ENCODE data around the gene PPIA.

Gene PPIA

DNA sequence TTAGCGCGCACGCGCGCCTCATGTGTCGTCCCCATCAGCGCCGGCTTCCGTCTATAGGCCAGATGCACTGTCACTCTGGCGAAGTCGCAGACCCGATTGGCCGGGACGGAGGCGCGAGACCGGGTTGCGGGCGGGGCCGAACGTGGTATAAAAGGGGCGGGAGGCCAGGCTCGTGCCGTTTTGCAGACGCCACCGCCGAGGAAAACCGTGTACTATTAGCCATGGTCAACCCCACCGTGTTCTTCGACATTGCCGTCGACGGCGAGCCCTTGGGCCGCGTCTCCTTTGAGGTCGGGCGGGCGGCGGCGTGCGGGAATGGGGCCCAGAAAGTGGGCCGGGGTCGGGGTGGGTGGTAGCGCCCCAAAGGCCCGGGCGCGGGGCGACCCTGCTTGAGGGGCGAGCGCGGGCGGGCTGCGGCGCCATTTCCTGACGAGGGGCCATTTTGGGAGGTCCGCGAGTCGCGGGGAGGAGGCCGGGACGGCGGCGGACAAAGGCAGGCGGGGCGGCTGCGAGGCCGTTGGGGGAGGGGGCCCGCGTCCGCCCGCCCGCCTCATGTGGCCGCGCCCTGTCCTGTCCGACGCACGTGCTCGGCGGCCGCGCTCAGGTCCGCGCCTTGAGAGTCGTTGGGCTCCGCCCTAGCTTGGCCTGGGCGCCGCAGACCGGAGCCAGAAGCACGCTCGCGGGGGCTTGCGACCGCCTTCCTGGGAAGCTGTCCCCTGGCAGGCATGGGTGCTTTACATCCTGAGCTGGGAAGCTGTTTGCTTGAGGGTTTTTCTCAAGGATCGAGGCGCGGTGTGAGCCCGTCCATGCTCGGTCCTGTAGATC is at the start of gene PPIA:
TSS of gene PPIA (plus strand) at position 178 of the 825 bp plus-strand sequence. CDS start at position 222, 44 bp downstream.
- peak; percentile 96 to 98 for DNase-seq (ENCODE audit: low read depth in 2 of 2, low spot score in 1 of 2)

- DNase-seq (ENCODE audit: low read depth in 2 of 2, low spot score in 1 of 2), result peak; percentile 82 to 87
Observed at GRCh38 chr7:44748045-44748947, 48.2 kb upstream of the PPIA start, which contains the start of gene ZMIZ2. TSS of gene ZMIZ2 (plus strand) at chr7:44748847. CDS start at chr7:44756250, 7,403 bp downstream.

GRCh38 chr7:44748948-44749731 is 47.3 kb upstream of the PPIA start:
- no peak for DNase-seq (ENCODE audit: low read depth in 2 of 2, low spot score in 1 of 2)

DNA sequence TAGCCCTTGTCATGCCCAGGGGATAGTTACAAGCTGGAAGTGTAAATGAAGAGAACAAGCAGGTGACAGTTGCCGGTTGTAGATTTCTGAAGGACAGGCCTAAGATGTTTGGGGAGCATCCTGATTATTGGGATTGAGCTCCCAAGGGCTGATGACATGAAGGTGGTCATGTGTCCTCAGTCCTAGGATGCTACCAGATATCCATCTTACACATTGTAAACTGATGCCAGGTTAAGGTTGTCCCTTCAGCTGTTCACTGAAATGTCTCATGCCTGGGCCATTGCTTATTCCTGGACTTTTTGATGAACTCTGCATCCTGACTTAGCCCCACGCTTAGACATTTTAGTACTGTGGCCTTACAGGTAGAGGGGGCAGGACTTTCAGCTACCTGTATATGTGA is 46.5 kb upstream of the PPIA start:
- no peak for DNase-seq (ENCODE audit: low read depth in 2 of 2, low spot score in 1 of 2)

GRCh38 chr7:44750424-44750823 is 46.1 kb upstream of the PPIA start:
- no peak for DNase-seq (ENCODE audit: low read depth in 2 of 2, low spot score in 1 of 2)

GRCh38 chr7:44750921-44751571 is 45.4 kb upstream of the PPIA start:
- peak in 1 of 2 donors; percentile 9 for DNase-seq (ENCODE audit: low read depth in 2 of 2, low spot score in 1 of 2)

DNA sequence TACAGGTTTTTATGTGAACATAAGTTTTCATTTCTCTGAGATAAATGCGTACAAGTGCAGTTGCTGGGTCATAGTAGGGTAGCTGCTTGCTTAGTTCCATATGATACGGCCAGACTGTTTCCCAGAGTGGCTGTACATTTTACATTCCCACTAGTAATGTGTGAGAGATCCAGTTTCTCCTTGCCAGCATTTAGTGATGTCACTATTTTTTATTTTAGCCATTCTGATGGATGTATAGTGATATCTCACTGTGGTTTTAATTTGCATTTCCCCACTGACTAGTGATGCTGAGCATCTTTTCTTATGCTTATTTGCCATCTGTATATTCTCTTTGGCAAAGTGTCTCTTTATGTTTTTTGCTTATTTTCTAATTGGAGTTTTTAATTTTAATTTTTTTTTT is 43.7 kb upstream of the PPIA start:
- no peak for DNase-seq (ENCODE audit: low read depth in 2 of 2, low spot score in 1 of 2)

GRCh38 chr7:44754802-44755697 is 41.4 kb upstream of the PPIA start:
- no peak for DNase-seq (ENCODE audit: low read depth in 2 of 2, low spot score in 1 of 2)

DNA sequence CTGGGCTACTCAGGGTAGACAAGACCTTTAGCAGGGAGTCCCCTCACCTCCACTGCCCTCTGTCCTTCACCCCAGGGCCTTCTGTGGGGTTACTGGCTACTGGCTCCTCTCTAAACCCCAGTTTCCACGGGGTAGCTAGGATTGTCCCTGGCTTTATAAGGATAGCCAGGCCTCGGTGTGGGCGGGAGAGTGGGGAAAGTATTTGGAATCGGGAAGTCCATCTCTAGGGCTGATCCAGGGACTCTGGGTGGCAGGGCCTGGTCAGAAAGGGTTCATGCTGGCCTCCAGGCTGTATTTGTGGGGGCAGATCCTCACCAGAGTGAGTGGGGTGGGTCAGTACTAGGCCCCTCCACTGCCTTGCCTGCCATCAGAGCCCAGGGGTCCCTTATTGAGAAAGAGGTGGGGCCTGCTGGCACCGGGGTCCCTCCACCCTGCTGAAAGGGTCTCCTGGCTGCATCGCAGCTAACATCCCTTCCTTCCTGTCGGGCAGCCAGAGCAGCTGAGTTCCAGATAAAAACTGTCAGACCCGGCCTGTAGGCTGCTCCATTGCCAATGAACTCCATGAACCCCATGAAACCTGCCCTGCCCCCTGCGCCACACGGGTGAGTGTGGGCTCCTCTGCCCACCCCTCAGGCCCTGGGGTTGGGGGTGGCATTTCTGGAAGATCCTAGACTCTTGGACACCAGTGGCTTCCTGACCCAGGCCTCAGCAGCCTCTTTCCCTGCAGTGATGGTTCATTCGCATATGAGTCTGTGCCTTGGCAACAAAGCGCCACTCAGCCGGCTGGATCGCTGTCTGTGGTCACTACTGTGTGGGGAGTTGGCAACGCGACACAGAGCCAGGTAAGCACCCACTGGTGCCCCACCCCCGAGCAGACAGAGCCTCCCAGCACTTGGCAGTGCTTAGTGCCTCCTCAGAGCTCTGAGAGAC is 40.5 kb upstream of the PPIA start:
- DNase-seq (ENCODE audit: low read depth in 2 of 2, low spot score in 1 of 2), result no peak

- DNase-seq (ENCODE audit: low read depth in 2 of 2, low spot score in 1 of 2), result no peak
Observed at GRCh38 chr7:44756904-44757303, 39.6 kb upstream of the PPIA start.

GRCh38 chr7:44757311-44757710 is 39.2 kb upstream of the PPIA start:
- no peak for DNase-seq (ENCODE audit: low read depth in 2 of 2, low spot score in 1 of 2)

DNA sequence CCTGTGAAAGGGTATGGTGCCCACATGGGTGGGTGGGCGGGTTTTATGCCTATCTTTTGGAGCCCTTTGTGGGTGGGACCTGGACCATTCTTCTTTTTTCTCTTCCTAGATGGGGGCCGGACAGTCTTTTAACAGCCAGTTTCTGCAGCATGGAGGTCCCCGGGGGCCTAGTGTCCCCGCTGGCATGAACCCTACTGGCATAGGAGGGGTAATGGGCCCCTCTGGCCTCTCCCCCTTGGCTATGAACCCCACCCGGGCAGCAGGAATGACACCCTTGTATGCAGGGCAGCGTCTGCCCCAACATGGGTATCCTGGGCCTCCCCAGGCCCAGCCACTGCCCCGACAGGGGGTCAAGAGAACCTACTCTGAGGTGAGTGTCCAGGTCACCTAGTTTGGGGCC is 38.7 kb upstream of the PPIA start:
- DNase-seq (ENCODE audit: low read depth in 2 of 2, low spot score in 1 of 2), result no peak

GRCh38 chr7:44759246-44759645 is 37.2 kb upstream of the PPIA start:
- no peak for DNase-seq (ENCODE audit: low read depth in 2 of 2, low spot score in 1 of 2)

GRCh38 chr7:44760034-44760580 is 36.4 kb upstream of the PPIA start:
- no peak for DNase-seq (ENCODE audit: low read depth in 2 of 2, low spot score in 1 of 2)

- DNase-seq (ENCODE audit: low read depth in 2 of 2, low spot score in 1 of 2), result no peak
Observed at GRCh38 chr7:44761207-44762161, 35.0 kb upstream of the PPIA start.

- no peak for DNase-seq (ENCODE audit: low read depth in 2 of 2, low spot score in 1 of 2)
Observed at GRCh38 chr7:44762300-44762699, 34.2 kb upstream of the PPIA start.

All from stimulated activated CD8-positive, alpha-beta memory T cell treated with anti-CD3 and anti-CD28 coated beads, Interleukin-4, amount 100 ng/mL, for 1 hour (primary cell).